Upper lobe of left lung (tissue), 4 donors: ENCODE results near the gene ERCC8.

ENCODE experiments used
- EP300 ChIP-seq, 4 donors: sonication (generic); formaldehyde crosslinking; IDR thresholded peaks; one replicate each; pipeline ENCODE4 v1.5.1; 2017; ENCODE audit warnings: antibody characterized with exemption in 4 of 4, control low read depth in 2 of 4
- POLR2A ChIP-seq, 4 donors: fragments of 450-650 bp; IDR thresholded peaks; one replicate each; pipeline ENCODE4 v1.5.1; 2016 to 2017; ENCODE audit warnings: antibody characterized with exemption in 4 of 4, mild to moderate bottlenecking in 2 of 4
- TF ChIP-seq, protein P1 (sequence below), 6 experiments: fragments of 450-650 bp in 4 of 6; fragments of 200-600 bp in 2 of 6; sonication (generic) in 2 of 6; IDR thresholded peaks; one replicate each; pipeline ENCODE4 v1.5.1; 2016 to 2019; ENCODE audit warnings: antibody characterized with exemption in 6 of 6

DNA sequence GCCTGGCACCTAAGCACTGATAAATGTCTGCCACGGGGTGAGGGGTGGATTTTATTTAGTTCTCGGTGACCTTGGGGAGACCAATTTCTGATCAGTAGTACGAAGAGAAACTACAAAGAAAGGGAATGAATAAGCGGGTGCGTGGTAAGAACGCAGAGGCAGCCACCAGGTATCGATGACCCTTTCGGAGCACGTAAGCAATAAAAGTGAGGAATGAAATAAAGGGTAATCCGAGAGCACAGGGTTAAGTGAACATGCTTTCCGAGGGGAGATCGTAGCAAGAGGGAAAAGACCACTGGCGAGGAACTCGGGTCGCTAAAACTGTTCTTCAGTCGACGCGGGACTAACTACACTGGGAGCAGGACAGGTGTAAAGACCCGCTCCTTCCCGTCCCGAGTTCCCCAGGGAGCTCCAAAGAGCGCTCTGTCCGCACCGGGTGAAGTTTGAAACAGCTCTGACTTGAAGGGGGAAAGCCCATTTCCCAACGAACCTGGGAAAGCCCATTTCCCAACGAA is 101.9 kb downstream of the ERCC8 start:
- TF ChIP-seq, protein P1, sequence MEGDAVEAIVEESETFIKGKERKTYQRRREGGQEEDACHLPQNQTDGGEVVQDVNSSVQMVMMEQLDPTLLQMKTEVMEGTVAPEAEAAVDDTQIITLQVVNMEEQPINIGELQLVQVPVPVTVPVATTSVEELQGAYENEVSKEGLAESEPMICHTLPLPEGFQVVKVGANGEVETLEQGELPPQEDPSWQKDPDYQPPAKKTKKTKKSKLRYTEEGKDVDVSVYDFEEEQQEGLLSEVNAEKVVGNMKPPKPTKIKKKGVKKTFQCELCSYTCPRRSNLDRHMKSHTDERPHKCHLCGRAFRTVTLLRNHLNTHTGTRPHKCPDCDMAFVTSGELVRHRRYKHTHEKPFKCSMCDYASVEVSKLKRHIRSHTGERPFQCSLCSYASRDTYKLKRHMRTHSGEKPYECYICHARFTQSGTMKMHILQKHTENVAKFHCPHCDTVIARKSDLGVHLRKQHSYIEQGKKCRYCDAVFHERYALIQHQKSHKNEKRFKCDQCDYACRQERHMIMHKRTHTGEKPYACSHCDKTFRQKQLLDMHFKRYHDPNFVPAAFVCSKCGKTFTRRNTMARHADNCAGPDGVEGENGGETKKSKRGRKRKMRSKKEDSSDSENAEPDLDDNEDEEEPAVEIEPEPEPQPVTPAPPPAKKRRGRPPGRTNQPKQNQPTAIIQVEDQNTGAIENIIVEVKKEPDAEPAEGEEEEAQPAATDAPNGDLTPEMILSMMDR (IDR thresholded peaks at IDR 0.05), result no peak
- no peak for TF ChIP-seq POLR2A (IDR thresholded peaks at IDR 0.05)
- no peak for TF ChIP-seq EP300 (IDR thresholded peaks at IDR 0.05)
